ENCODE results near the gene GREM1. TPM values are rescaled to one million over a fixed set of nuclear protein-coding genes. Genes with fewer than 3 reads are reported as not detected.

GREM1 gene
- total RNA-seq, 1 donor from 2014 or later: 0.44 TPM

GRCh38 chr15:32763295-32763694 lies 45.5 kb downstream of the GREM1 start:
- TF ChIP-seq, protein P1, sequence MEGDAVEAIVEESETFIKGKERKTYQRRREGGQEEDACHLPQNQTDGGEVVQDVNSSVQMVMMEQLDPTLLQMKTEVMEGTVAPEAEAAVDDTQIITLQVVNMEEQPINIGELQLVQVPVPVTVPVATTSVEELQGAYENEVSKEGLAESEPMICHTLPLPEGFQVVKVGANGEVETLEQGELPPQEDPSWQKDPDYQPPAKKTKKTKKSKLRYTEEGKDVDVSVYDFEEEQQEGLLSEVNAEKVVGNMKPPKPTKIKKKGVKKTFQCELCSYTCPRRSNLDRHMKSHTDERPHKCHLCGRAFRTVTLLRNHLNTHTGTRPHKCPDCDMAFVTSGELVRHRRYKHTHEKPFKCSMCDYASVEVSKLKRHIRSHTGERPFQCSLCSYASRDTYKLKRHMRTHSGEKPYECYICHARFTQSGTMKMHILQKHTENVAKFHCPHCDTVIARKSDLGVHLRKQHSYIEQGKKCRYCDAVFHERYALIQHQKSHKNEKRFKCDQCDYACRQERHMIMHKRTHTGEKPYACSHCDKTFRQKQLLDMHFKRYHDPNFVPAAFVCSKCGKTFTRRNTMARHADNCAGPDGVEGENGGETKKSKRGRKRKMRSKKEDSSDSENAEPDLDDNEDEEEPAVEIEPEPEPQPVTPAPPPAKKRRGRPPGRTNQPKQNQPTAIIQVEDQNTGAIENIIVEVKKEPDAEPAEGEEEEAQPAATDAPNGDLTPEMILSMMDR (IDR thresholded peaks at IDR 0.05; ENCODE audit: unreplicated experiment): no peak

GRCh38 chr15:32765236-32765635 lies 47.4 kb downstream of the GREM1 start:
- no peak overlapping the region for H3K27ac Mint-ChIP-seq (ENCODE audit: unreplicated experiment)
- H3K9me3 Mint-ChIP-seq (ENCODE audit: unreplicated experiment): no peaks in the 10 kb centered on the region
- H3K27me3 Mint-ChIP-seq (ENCODE audit: unreplicated experiment): no peaks in the 10 kb centered on the region
- H3K36me3 Mint-ChIP-seq (ENCODE audit: low read depth, unreplicated experiment): no peaks in the 10 kb centered on the region
- no peak overlapping the region for H3K4me3 Mint-ChIP-seq (ENCODE audit: unreplicated experiment)
- TF ChIP-seq, protein P1 (IDR thresholded peaks at IDR 0.05; ENCODE audit: unreplicated experiment): no peak
- no peak for DNase-seq (ENCODE audit: low spot score)
- H3K4me1 Mint-ChIP-seq (ENCODE audit: unreplicated experiment): peaks cover 3% of the 10 kb centered on the region

More at GRCh38 chr15:32763295-32763694, 45.5 kb downstream of the GREM1 start:
- DNase-seq (ENCODE audit: low spot score): no peak
- Mint-ChIP-seq H3K9me3 (ENCODE audit: unreplicated experiment) (no peaks in the 10 kb centered on the region), H3K4me3 (ENCODE audit: unreplicated experiment) (no peak overlapping the region), H3K27me3 (ENCODE audit: unreplicated experiment) (no peaks in the 10 kb centered on the region), H3K4me1 (ENCODE audit: unreplicated experiment) (peaks cover 3% of the 10 kb centered on the region), H3K36me3 (ENCODE audit: low read depth, unreplicated experiment) (no peaks in the 10 kb centered on the region), H3K27ac (ENCODE audit: unreplicated experiment) (no peak overlapping the region)

DNA sequence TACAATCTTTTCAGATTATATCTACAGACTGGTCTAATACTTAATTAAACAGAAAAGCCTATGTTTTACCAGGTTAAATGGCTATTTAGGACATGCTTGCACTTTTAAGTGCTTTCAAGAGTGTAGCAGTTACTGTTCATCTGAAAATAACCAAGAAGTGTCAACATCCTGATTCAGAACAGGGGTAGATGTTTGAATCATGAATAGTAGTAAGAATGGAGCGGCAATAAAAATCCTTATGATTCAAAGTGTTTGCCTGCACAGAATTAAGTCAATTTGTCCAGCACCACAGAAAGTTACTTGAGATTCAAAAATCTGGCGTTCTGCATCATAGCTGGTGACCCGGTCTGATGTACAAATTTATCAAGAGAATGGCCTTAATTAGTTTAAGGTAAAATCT lies 48.3 kb downstream of the GREM1 start:
- Mint-ChIP-seq H3K27me3 (ENCODE audit: unreplicated experiment) (no peaks in the 10 kb centered on the region), H3K27ac (ENCODE audit: unreplicated experiment) (no peak overlapping the region), H3K4me1 (ENCODE audit: unreplicated experiment) (peaks cover 3% of the 10 kb centered on the region), H3K4me3 (ENCODE audit: unreplicated experiment) (no peak overlapping the region), H3K9me3 (ENCODE audit: unreplicated experiment) (no peaks in the 10 kb centered on the region), H3K36me3 (ENCODE audit: low read depth, unreplicated experiment) (no peaks in the 10 kb centered on the region)
- TF ChIP-seq, protein P1 (IDR thresholded peaks at IDR 0.05; ENCODE audit: unreplicated experiment): no peak
- DNase-seq (ENCODE audit: low spot score): no peak

DNA sequence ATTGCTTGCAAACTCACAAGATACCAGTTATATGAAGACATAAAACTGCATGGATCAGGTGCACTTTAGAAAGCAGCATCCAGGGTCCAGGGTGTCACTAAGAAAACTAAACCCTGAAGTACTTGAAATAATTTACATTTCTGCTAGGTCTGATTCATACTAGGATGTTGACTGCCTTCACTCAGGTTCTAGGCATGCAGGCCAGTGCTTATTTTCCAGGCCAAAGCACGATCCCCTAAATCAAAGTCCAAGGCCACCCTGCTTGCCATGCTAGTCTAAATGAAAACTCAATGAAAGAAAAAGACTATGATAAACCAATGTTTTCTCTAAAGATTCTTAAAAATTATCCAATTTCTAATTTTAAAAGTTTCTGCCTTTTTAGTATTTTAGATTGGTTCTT lies 49.4 kb downstream of the GREM1 start:
- H3K4me1 Mint-ChIP-seq (ENCODE audit: unreplicated experiment): peaks cover 3% of the 10 kb centered on the region
- no peaks in the 10 kb centered on the region for H3K27me3 Mint-ChIP-seq (ENCODE audit: unreplicated experiment)
- TF ChIP-seq, protein P1 (IDR thresholded peaks at IDR 0.05; ENCODE audit: unreplicated experiment): no peak
- H3K4me3 Mint-ChIP-seq (ENCODE audit: unreplicated experiment): no peak overlapping the region
- H3K9me3 Mint-ChIP-seq (ENCODE audit: unreplicated experiment): no peaks in the 10 kb centered on the region
- no peaks in the 10 kb centered on the region for H3K36me3 Mint-ChIP-seq (ENCODE audit: low read depth, unreplicated experiment)
- DNase-seq (ENCODE audit: low spot score): no peak
- H3K27ac Mint-ChIP-seq (ENCODE audit: unreplicated experiment): no peak overlapping the region

GRCh38 chr15:32774022-32774421 lies 56.2 kb downstream of the GREM1 start:
- H3K4me3 Mint-ChIP-seq (ENCODE audit: unreplicated experiment): no peak overlapping the region
- no peak for DNase-seq (ENCODE audit: low spot score)

More at GRCh38 chr15:32774022-32774421, 56.2 kb downstream of the GREM1 start:
- no peaks in the 10 kb centered on the region for H3K36me3 Mint-ChIP-seq (ENCODE audit: low read depth, unreplicated experiment)
- H3K9me3 Mint-ChIP-seq (ENCODE audit: unreplicated experiment): no peaks in the 10 kb centered on the region
- no peaks in the 10 kb centered on the region for H3K27me3 Mint-ChIP-seq (ENCODE audit: unreplicated experiment)
- H3K27ac Mint-ChIP-seq (ENCODE audit: unreplicated experiment): no peak overlapping the region
- TF ChIP-seq, protein P1 (IDR thresholded peaks at IDR 0.05; ENCODE audit: unreplicated experiment): no peak
- H3K4me1 Mint-ChIP-seq (ENCODE audit: unreplicated experiment): no peaks in the 10 kb centered on the region
